IMR-90 (cell line): ENCODE results near the gene CXCL1. TPM values are rescaled to one million over a fixed set of nuclear protein-coding genes. Genes with fewer than 3 reads are reported as not detected.
A peak's percentile ranks its signal among the peaks of the same experiment; 100 is the strongest.

Experiments used
- ATAC-seq: fragments of 200-7000 bp; cut with Tn5 transposase; 2 replicates; pipeline ENCODE4 v1.9.1; 2020; ENCODE audit warnings: low read depth, mild to moderate bottlenecking, moderate library complexity
- BruUV-seq: library from RNA; stranded (reverse); fragments of 400-500 nt; replicated peaks from 2 replicates; lab custom pipeline; 2021; lab: Mats Ljungman, UMichigan
- CTCF ChIA-PET: fragments of 300-600 bp; formaldehyde crosslinking; extraction: SDS; loops from one replicate; lab custom pipeline; 2021; ENCODE audit warnings: antibody characterized with exemption; lab: Yijun Ruan, JAX
- POLR2A ChIA-PET: fragments of 300-600 bp; sonication (Branson Sonifier 250); formaldehyde crosslinking; loops from one replicate; lab custom pipeline; 2022; ENCODE audit warnings: antibody characterized with exemption; ENCODE audit not compliant: unreplicated experiment; lab: Charles Lee
- DNase-seq: peaks from one replicate; pipeline ENCODE4 v3.0.0; 2013
- H2AFZ ChIP-seq: replicated peaks from 2 replicates; pipeline ENCODE3; 2013; ENCODE audit warnings: low read length, mild to moderate bottlenecking; ENCODE audit not compliant: poor library complexity
- H2AK5ac ChIP-seq: 2 replicates; pipeline ENCODE4 v1.6.1; 2013; ENCODE audit warnings: low read depth, low read length, inconsistent platforms
- H2AK9ac ChIP-seq: replicated peaks from 2 replicates; pipeline ENCODE3; 2013; ENCODE audit warnings: mild to moderate bottlenecking, low read depth, low read length, moderate library complexity; ENCODE audit not compliant: poor library complexity
- H2BK120ac ChIP-seq: 2 replicates; pipeline ENCODE4 v1.6.1; 2013; ENCODE audit warnings: low read depth, low read length, inconsistent platforms
- H2BK15ac ChIP-seq: 3 replicates; pipeline ENCODE4 v1.6.1; 2013; ENCODE audit warnings: low read depth, low read length, inconsistent platforms
- H2BK20ac ChIP-seq: 2 replicates; pipeline ENCODE4 v1.6.1; 2013; ENCODE audit warnings: low read depth, mild to moderate bottlenecking, inconsistent platforms, low read length, moderate library complexity
- H2BK5ac ChIP-seq: 2 replicates; pipeline ENCODE4 v1.6.1; 2013; ENCODE audit warnings: mild to moderate bottlenecking, low read depth, low read length, inconsistent platforms; ENCODE audit not compliant: poor library complexity, severe bottlenecking
- H3K14ac ChIP-seq: replicated peaks from 2 replicates; pipeline ENCODE4 v1.6.1; 2013; ENCODE audit warnings: low read depth, low read length, inconsistent platforms
- H3K18ac ChIP-seq: 2 replicates; pipeline ENCODE4 v1.6.1; 2013; ENCODE audit warnings: low read depth, low read length, control low read depth
- H3K23ac ChIP-seq: 2 replicates; pipeline ENCODE4 v1.6.1; 2013; ENCODE audit warnings: low read depth, low read length, inconsistent platforms
- H3K27ac ChIP-seq: 2 replicates; pipeline ENCODE4 v1.5.1; 2013; ENCODE audit warnings: mild to moderate bottlenecking, control low read depth, low read length; ENCODE audit not compliant: insufficient read depth
- H3K27me3 ChIP-seq: 2 replicates; pipeline ENCODE4 v1.6.1; 2013; ENCODE audit warnings: low read length; ENCODE audit not compliant: control insufficient read depth, insufficient read depth
- H3K36me3 ChIP-seq: 2 replicates; pipeline ENCODE4 v1.6.1; 2013; ENCODE audit warnings: low read length, mixed read lengths; ENCODE audit not compliant: control insufficient read depth, insufficient read depth
- H3K4ac ChIP-seq: 2 replicates; pipeline ENCODE4 v1.6.1; 2013; ENCODE audit warnings: low read depth, low read length, inconsistent platforms
- H3K4me1 ChIP-seq: 2 replicates; pipeline ENCODE4 v1.6.1; 2013; ENCODE audit warnings: low read length, mixed read lengths; ENCODE audit not compliant: control insufficient read depth, insufficient read depth
- H3K4me2 ChIP-seq: 2 replicates; pipeline ENCODE4 v1.6.1; 2013; ENCODE audit warnings: low read depth, mild to moderate bottlenecking, control low read depth, low read length, moderate library complexity
- H3K4me3 ChIP-seq: 2 replicates; pipeline ENCODE4 v1.5.1; 2013; ENCODE audit warnings: low read depth, mild to moderate bottlenecking, control low read depth, low read length, moderate library complexity; ENCODE audit not compliant: insufficient read depth
- H3K56ac ChIP-seq: 2 replicates; pipeline ENCODE4 v1.6.1; 2013; ENCODE audit warnings: low read length, inconsistent platforms; ENCODE audit not compliant: insufficient read depth; ENCODE audit errors: extremely low read depth
- H3K79me1 ChIP-seq, 2 experiments: 2 replicates each; pipeline ENCODE4 v1.6.1; 2013; ENCODE audit warnings: low read length in 2 of 2, inconsistent platforms in 1 of 2, low read depth in 1 of 2
- H3K9ac ChIP-seq: 2 replicates; pipeline ENCODE4 v1.6.1; 2013; ENCODE audit warnings: low read depth, low read length, control low read depth
- H3K9me1 ChIP-seq: 2 replicates; pipeline ENCODE4 v1.6.1; 2013; ENCODE audit warnings: low read length, inconsistent platforms; ENCODE audit not compliant: insufficient read depth
- H3K9me3 ChIP-seq: 2 replicates; pipeline ENCODE4 v1.6.1; 2013; ENCODE audit warnings: low read length; ENCODE audit not compliant: control insufficient read depth, insufficient read depth
- H4K20me1 ChIP-seq: 2 replicates; pipeline ENCODE4 v1.6.1; 2013; ENCODE audit warnings: low read length, inconsistent platforms; ENCODE audit not compliant: insufficient read depth
- H4K5ac ChIP-seq: 2 replicates; pipeline ENCODE4 v1.6.1; 2013; ENCODE audit warnings: mild to moderate bottlenecking, low read depth, low read length, control low read depth
- H4K8ac ChIP-seq, 2 experiments: 2 replicates each; pipeline ENCODE4 v1.6.1; 2013; ENCODE audit warnings: low read depth in 2 of 2, low read length in 2 of 2, control low read depth in 1 of 2, inconsistent platforms in 1 of 2
- H4K91ac ChIP-seq: 2 replicates; pipeline ENCODE4 v1.6.1; 2013; ENCODE audit warnings: low read depth, low read length, inconsistent platforms; ENCODE audit not compliant: insufficient read depth
- BHLHE40 ChIP-seq: fragments of 150-350 bp; IDR thresholded peaks from 2 replicates; pipeline ENCODE4 v1.6.1; 2016; ENCODE audit warnings: mild to moderate bottlenecking, low read depth, low read length
- CEBPB ChIP-seq: IDR thresholded peaks from 2 replicates; pipeline ENCODE4 v1.6.1; 2012; ENCODE audit warnings: low read depth, low read length, improper control_type of control experiment
- MXI1 ChIP-seq: IDR thresholded peaks from 2 replicates; pipeline ENCODE4 v1.6.1; 2012; ENCODE audit warnings: low read depth, mild to moderate bottlenecking, low read length, moderate library complexity, borderline replicate concordance
- WGBS, 2 experiments: methylation state at CpG; one replicate each; pipeline versions ENCODE4 v1.1.5 to v1.1.7; 2013; ENCODE audit warnings: missing lambda C conversion rate in 2 of 2; ENCODE audit not compliant: insufficient read length in 1 of 2; ENCODE audit errors: extremely low coverage in 2 of 2; 5-methylcytosine and 5-hydroxymethylcytosine counted together
- dilution Hi-C: fragments of 300-500 bp; cut with HindIII; formaldehyde crosslinking; loops from one replicate; pipeline ENCODE4 v1.14.3; 2018; ENCODE audit warnings: low sequenced_read_pairs; ENCODE audit not compliant: unreplicated experiment
- in situ Hi-C: fragments of 300-500 bp; cut with MboI; formaldehyde crosslinking; loops from 3 replicates; pipeline ENCODE4 v1.14.3; 2019; ENCODE audit warnings: low sequenced_read_pairs, inconsistent platforms, mixed read lengths
- intact Hi-C: fragments of 100-400 bp; cut with micrococcal nuclease; formaldehyde crosslinking; loops from 2 replicates; pipeline ENCODE4 v1.10.0; 2022
- polyA plus RNA-seq, 3 experiments: library from polyadenylated mRNA; depleted of rRNA; stranded (reverse); fragments of >200 nt; gene quantifications; 2 replicates each; pipeline ENCODE4 v1.2.3, GENCODE V29; 2012; ENCODE audit warnings: low replicate concordance in 1 of 3
- total RNA-seq: library from RNA; depleted of rRNA; stranded (reverse); fragments of >200 nt; gene quantifications from 2 replicates; pipeline ENCODE4 v1.2.3, GENCODE V29; 2012

Gene CXCL1
- total and polyA plus RNA-seq, 2 of the 4 experiments (the other 2 are of a cell fraction) = 2.0 TPM; not detected in 1

GRCh38 chr4:73916172-73916925 is 47.2 kb downstream of the CXCL1 start:
- BruUV-seq = no TSS peak
- H3K9ac ChIP-seq = no peak overlapping the region
- TF ChIP-seq CEBPB (peak; percentile 28; the same call in 1 of the 2 replicates), MXI1 (no peak), BHLHE40 (no peak)
- peak overlapping the region; percentile 36; the same call in 1 of the 2 replicates for H4K91ac ChIP-seq
- no CpG with 5 or more reads among the region's 1 CpG for WGBS, 2 experiments
- peaks cover 3% of the 10 kb centered on the region; the same call in 1 of the 2 replicates for H4K20me1 ChIP-seq
- H2AK9ac ChIP-seq = no peak overlapping the region
- peak overlapping the region; percentile 75 for H2BK15ac ChIP-seq
- peaks cover 3% of the 10 kb centered on the region; the same call in 1 of the 2 replicates for H3K9me1 ChIP-seq
- peak overlapping the region; percentile 2 for H2AK5ac ChIP-seq
- in situ Hi-C loops = no loop called here
- peaks cover 3% of the 10 kb centered on the region; the same call in 1 of the 2 replicates for H3K9me3 ChIP-seq
- no peak overlapping the region for H2BK5ac ChIP-seq
- ATAC-seq (no peak), DNase-seq (no peak)
- H3K18ac ChIP-seq = peak overlapping the region; percentile 95
- ChIA-PET CTCF (interaction anchor here (1.0 to 1.1 kb wide), 2 partner anchors 121 to 254 kb away, joined by 3 read pairs; no protein-coding TSS in a partner anchor), POLR2A (interaction anchor here (0.7 kb wide), 1 partner anchor 8 kb away, joined by 3 read pairs; no protein-coding TSS in a partner anchor)
- H3K23ac ChIP-seq = no peak overlapping the region
- H3K4me2 ChIP-seq = peak overlapping the region; percentile 14; the same call in 1 of the 2 replicates
- no peak overlapping the region for H2AFZ ChIP-seq
- peaks cover 26% of the 10 kb centered on the region for H3K27me3 ChIP-seq
- peak overlapping the region; percentile 46; the same call in 1 of the 2 replicates for H3K4ac ChIP-seq
- 0 out of 2 replicates have a peak overlapping the region, but pooled peaks have one; percentile 4 for H3K14ac ChIP-seq
- H3K4me1 ChIP-seq = peaks cover 17% of the 10 kb centered on the region
- intact Hi-C loops = loop anchor here (2.0 to 5.0 kb wide), 2 partner anchors 24 to 59 kb away; no protein-coding TSS in a partner anchor
- no peaks in the 10 kb centered on the region for H3K36me3 ChIP-seq
- peak overlapping the region; percentile 3 to 16; a peak in 2 of 4 replicates for H4K8ac ChIP-seq
- no peaks in the 10 kb centered on the region for H3K79me1 ChIP-seq
- H2BK20ac ChIP-seq = peak overlapping the region; percentile 51
- H3K4me3 ChIP-seq = no peak overlapping the region
- H2BK120ac ChIP-seq = peak overlapping the region; percentile 31; the same call in 1 of the 2 replicates
- peak overlapping the region; percentile 39; the same call in 1 of the 2 replicates for H3K27ac ChIP-seq
- peak overlapping the region; percentile 84 for H4K5ac ChIP-seq
- no peak overlapping the region for H3K56ac ChIP-seq
- dilution Hi-C loops = no loop called here
